GM18951 (cell line): ENCODE data around the gene APBA2.

Source experiments
- POLR2A ChIP-seq: IDR thresholded peaks from 4 replicates; pipeline ENCODE4 v1.6.1; 2011; ENCODE audit warnings: mild to moderate bottlenecking; ENCODE audit not compliant: insufficient read length, insufficient read depth; ENCODE audit errors: extremely low read depth
- in situ Hi-C: fragments of 300-500 bp; cut with MboI; formaldehyde crosslinking; loops from one replicate; pipeline ENCODE4 v1.12.0; 2022; ENCODE audit warnings: low sequenced_read_pairs, mixed read lengths, inconsistent platforms; ENCODE audit not compliant: unreplicated experiment

The APBA2 gene

GRCh38 chr15:28919679-28920655, 34.2 kb downstream of the APBA2 start:
- no peak for TF ChIP-seq POLR2A
- in situ Hi-C loops: no loop called here

- no peak for TF ChIP-seq POLR2A
- in situ Hi-C loops: no loop called here
Measured at GRCh38 chr15:28920781-28921331, 35.1 kb downstream of the APBA2 start.

- in situ Hi-C loops: no loop called here
Measured at GRCh38 chr15:28921336-28921735, 35.6 kb downstream of the APBA2 start.

GRCh38 chr15:28921919-28922706, 36.3 kb downstream of the APBA2 start:
- TF ChIP-seq POLR2A: no peak
- in situ Hi-C loops: no loop called here

More at GRCh38 chr15:28921336-28921735, 35.6 kb downstream of the APBA2 start:
- no peak for TF ChIP-seq POLR2A

GRCh38 chr15:28922707-28923012, 36.9 kb downstream of the APBA2 start:
- in situ Hi-C loops: no loop called here

GRCh38 chr15:28923726-28924280, 38.0 kb downstream of the APBA2 start:
- in situ Hi-C loops: no loop called here
- no peak for TF ChIP-seq POLR2A

More at GRCh38 chr15:28922707-28923012, 36.9 kb downstream of the APBA2 start:
- no peak for TF ChIP-seq POLR2A

- TF ChIP-seq POLR2A: no peak
- in situ Hi-C loops: no loop called here
Measured at GRCh38 chr15:28927043-28927442, 41.3 kb downstream of the APBA2 start.

GRCh38 chr15:28929200-28929599, 43.4 kb downstream of the APBA2 start:
- in situ Hi-C loops: no loop called here
- TF ChIP-seq POLR2A: no peak

GRCh38 chr15:28930011-28930410, 44.2 kb downstream of the APBA2 start:
- in situ Hi-C loops: no loop called here

GRCh38 chr15:28930476-28931291, 44.9 kb downstream of the APBA2 start:
- in situ Hi-C loops: no loop called here
- TF ChIP-seq POLR2A: no peak

More at GRCh38 chr15:28930011-28930410, 44.2 kb downstream of the APBA2 start:
- no peak for TF ChIP-seq POLR2A

GRCh38 chr15:28931828-28932227, 46.1 kb downstream of the APBA2 start:
- no peak for TF ChIP-seq POLR2A
- in situ Hi-C loops: no loop called here

- in situ Hi-C loops: no loop called here
- no peak for TF ChIP-seq POLR2A
Measured at GRCh38 chr15:28932361-28932760, 46.6 kb downstream of the APBA2 start.
